Immature natural killer cell (primary cell): Measurements from ENCODE around the gene AADACL2. TPM values are rescaled to one million over a fixed set of nuclear protein-coding genes. Genes with fewer than 3 reads are reported as not detected.

Source experiments
- DNase-seq, 3 donors: peaks; one replicate each; pipeline ENCODE4 v3.0.0; 2022; ENCODE audit warnings: mixed read lengths in 1 of 3
- H3K27ac Mint-ChIP-seq, 6 donors: one replicate each; pipeline ENCODE4 v1.8.0; 2020; ENCODE audit warnings: mixed read lengths in 6 of 6, mild to moderate bottlenecking in 5 of 6, inconsistent platforms in 4 of 6, moderate library complexity in 3 of 6
- H3K27me3 Mint-ChIP-seq, 3 donors: one replicate each; pipeline ENCODE4 v1.8.0; 2020 to 2021; ENCODE audit warnings: low read depth in 3 of 3, mild to moderate bottlenecking in 3 of 3, mixed read lengths in 3 of 3, moderate library complexity in 3 of 3, inconsistent platforms in 1 of 3
- H3K36me3 Mint-ChIP-seq, 3 donors: one replicate each; pipeline ENCODE4 v1.8.0; 2020; ENCODE audit warnings: mixed read lengths in 3 of 3, inconsistent platforms in 2 of 3, mild to moderate bottlenecking in 2 of 3
- H3K4me1 Mint-ChIP-seq, 2 donors: one replicate each; pipeline ENCODE4 v1.8.0; 2020; ENCODE audit warnings: inconsistent platforms in 2 of 2, mild to moderate bottlenecking in 2 of 2, mixed read lengths in 2 of 2, moderate library complexity in 1 of 2
- H3K4me3 Mint-ChIP-seq, 5 donors: one replicate each; pipeline ENCODE4 v1.8.0; 2020; ENCODE audit warnings: mild to moderate bottlenecking in 5 of 5, mixed read lengths in 5 of 5, inconsistent platforms in 3 of 5, moderate library complexity in 3 of 5
- H3K9me3 Mint-ChIP-seq, 6 donors: one replicate each; pipeline ENCODE4 v1.8.0; 2020; ENCODE audit warnings: mild to moderate bottlenecking in 6 of 6, mixed read lengths in 6 of 6, inconsistent platforms in 4 of 6, moderate library complexity in 3 of 6
- polyA plus RNA-seq, 3 donors: library from polyadenylated mRNA; unstranded; fragments of 300-500 nt; fragmentation: Illumina TruSeq; gene quantifications; one replicate each; pipeline ENCODE4 v1.2.3, GENCODE V29; 2021

Gene AADACL2, protein sequence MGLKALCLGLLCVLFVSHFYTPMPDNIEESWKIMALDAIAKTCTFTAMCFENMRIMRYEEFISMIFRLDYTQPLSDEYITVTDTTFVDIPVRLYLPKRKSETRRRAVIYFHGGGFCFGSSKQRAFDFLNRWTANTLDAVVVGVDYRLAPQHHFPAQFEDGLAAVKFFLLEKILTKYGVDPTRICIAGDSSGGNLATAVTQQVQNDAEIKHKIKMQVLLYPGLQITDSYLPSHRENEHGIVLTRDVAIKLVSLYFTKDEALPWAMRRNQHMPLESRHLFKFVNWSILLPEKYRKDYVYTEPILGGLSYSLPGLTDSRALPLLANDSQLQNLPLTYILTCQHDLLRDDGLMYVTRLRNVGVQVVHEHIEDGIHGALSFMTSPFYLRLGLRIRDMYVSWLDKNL
- polyA plus RNA-seq = not detected

DNA sequence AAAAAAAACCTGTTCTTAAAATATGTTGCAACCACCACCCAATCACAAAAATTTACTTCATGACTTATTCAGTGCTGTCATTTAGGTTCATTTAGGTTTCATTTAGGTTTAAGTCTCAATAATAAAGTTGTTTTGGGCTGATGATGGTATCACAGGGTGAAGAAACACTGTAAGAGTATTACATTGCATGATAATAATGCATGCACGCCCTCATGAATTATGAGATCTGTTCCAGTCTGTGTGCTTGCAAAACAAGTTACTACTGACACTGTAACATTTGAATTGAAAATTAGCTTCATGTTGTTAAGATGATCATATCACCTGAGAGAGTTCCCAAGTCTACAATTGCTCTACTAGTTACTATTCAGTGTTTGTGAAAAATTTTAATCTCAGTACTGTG lies at the start of gene AADACL2:
TSS of gene AADACL2 (plus strand) at position 315 of the 400 bp plus-strand sequence. CDS start 109 bp downstream, outside the sequence.
- H3K4me3 Mint-ChIP-seq = no peak within 1 kb of the TSS
- H3K36me3 Mint-ChIP-seq = no peaks in the 10 kb centered on the region
- DNase-seq = no peak
- H3K9me3 Mint-ChIP-seq = peaks cover 0 to 2% (median under 1%) of the 10 kb centered on the region in 6 donors
- H3K27ac Mint-ChIP-seq = no peak within 1 kb of the TSS
- peaks cover 0 to 9% (median 2%) of the 10 kb centered on the region in 3 donors for H3K27me3 Mint-ChIP-seq
- H3K4me1 Mint-ChIP-seq = no peaks in the 10 kb centered on the region

DNA sequence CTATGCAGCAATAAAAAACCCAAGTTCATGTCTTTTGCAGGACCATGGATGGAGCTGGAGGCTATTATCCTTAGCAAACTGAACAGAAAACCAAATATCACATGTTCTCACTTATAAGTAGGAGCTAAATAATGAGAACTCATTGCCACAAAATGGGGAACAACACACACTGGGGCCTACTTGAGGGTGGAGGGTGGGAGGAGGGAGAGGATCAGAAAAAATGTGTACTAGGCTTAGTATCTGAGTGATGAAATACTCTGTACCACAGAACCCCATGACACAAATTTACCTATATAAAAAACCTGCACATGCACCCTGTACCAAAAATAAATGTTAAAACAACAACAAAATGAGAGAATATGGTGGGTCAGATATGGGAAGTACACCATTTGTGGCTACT lies 49.6 kb upstream of the AADACL2 start:
- H3K27me3 Mint-ChIP-seq = peaks cover 0 to 9% (median 0%) of the 10 kb centered on the region in 3 donors
- no peaks in the 10 kb centered on the region for H3K36me3 Mint-ChIP-seq
- no peaks in the 10 kb centered on the region for H3K4me1 Mint-ChIP-seq
- no peak overlapping the region for H3K27ac Mint-ChIP-seq
- no peak for DNase-seq
- H3K9me3 Mint-ChIP-seq = peaks cover 0 to 7% (median 0%) of the 10 kb centered on the region in 6 donors
- H3K4me3 Mint-ChIP-seq = no peak overlapping the region

DNA sequence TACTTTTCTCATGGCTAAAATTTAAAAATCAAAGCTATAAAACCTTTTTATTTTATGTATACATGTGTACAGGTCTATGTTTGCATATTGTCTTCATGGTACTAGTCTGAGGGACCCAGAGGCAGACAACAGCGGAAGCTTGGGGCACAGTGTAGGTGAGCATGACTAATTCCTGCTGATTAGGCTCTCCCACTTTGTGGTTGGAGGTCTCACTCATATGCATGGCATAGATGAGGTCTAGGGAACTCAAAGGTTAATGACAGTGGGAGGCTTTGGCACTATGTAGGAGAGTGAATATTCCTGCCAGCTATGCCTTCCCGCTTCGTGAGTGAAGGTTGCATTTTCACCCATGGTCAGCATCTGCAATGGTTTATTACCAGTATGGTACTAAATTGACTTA lies 47.5 kb upstream of the AADACL2 start:
- no peak for DNase-seq
- H3K4me3 Mint-ChIP-seq = no peak overlapping the region
- H3K4me1 Mint-ChIP-seq = no peaks in the 10 kb centered on the region
- H3K9me3 Mint-ChIP-seq = peaks cover 0 to 7% (median 0%) of the 10 kb centered on the region in 6 donors
- H3K36me3 Mint-ChIP-seq = no peaks in the 10 kb centered on the region
- H3K27me3 Mint-ChIP-seq = peaks cover 0 to 9% (median 0%) of the 10 kb centered on the region in 3 donors
- no peak overlapping the region for H3K27ac Mint-ChIP-seq

DNA sequence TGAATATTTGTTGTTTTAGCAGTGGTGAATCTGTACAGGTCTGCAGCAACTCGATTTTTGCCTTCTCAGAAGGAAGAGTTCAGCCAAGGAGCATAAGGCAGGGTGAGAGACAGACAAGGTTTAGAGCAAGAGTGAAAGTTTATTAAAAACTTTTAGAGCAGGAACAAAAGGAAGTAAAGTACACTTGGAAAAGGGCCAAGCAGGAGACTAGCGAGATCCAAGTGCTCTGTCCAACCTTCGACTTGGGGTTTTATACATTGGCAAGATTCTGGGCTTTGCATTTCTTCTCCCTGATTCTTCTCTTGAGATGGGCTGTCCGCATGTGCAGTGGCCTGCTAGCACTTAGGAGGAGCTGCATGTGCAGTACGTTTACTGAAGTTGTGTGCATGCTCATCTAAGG lies 46.7 kb upstream of the AADACL2 start:
- H3K27ac Mint-ChIP-seq = no peak overlapping the region
- H3K9me3 Mint-ChIP-seq = peaks cover 0 to 7% (median 0%) of the 10 kb centered on the region in 6 donors
- H3K4me1 Mint-ChIP-seq = no peaks in the 10 kb centered on the region
- H3K36me3 Mint-ChIP-seq = no peaks in the 10 kb centered on the region
- H3K4me3 Mint-ChIP-seq = no peak overlapping the region
- no peak for DNase-seq
- H3K27me3 Mint-ChIP-seq = peaks cover 0 to 4% (median 0%) of the 10 kb centered on the region in 3 donors

DNA sequence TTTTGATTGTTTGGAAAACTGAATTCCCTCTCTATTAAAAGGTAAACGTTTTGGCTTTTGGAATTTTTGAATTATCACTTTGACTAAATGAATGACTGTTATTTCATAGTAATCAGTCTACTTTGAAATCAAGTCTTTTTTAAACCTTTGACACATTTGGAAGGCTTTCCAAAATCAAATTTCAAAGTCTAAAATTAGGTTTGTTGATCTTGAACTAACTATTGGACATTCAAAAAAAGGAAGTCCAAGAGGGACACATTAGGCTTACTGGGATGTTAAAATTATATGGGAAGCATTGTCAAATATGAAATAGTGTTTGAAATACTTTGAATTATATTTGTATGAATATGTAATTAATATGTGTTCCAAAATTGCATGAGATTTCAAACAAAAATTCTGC lies 45.2 kb upstream of the AADACL2 start:
- peaks cover 0 to 4% (median 0%) of the 10 kb centered on the region in 3 donors for H3K27me3 Mint-ChIP-seq
- H3K36me3 Mint-ChIP-seq = no peaks in the 10 kb centered on the region
- no peak overlapping the region for H3K27ac Mint-ChIP-seq
- H3K4me3 Mint-ChIP-seq = no peak overlapping the region
- no peaks in the 10 kb centered on the region for H3K4me1 Mint-ChIP-seq
- no peak for DNase-seq
- H3K9me3 Mint-ChIP-seq = peaks cover 0 to 7% (median 0%) of the 10 kb centered on the region in 6 donors

DNA sequence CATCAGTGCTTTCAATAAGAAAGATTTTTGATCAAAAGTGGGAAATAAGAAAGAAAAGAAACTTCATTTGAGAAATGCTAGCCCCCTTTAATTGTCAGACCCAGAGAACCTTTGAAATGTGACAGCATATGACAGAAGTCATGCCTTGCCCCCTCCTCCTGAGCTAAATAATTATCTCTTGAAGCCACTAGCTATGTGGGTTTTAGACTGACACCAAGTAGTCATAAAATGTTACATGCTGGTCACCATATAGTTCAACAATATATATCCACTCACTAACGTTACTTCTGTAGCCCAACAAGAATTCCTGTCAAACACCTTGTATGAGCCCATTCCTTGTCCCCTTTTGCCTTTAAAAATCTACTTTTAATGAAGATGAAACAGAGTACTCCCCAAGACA lies 43.1 kb upstream of the AADACL2 start:
- Mint-ChIP-seq H3K27ac (no peak overlapping the region), H3K36me3 (no peaks in the 10 kb centered on the region)

DNA sequence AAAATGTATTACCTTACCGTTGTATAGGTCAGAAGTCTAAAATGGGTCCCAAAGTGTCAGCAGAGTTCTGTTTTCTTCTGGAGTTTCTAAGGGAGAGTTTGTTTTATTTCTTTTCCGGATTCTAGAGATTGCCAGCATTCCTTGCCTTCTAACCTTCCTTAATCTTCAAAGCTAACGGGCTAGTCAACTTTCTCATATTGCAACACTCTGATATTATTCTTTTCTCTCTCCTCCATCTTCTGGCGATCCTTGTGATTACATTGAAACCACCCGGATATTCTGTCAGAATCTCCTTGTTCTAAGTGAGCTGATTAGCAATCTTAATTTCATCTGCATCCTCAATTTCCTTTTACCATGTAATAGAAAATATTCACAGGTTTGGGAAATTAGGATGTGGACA lies 36.2 kb upstream of the AADACL2 start:
- H3K27ac Mint-ChIP-seq = no peak overlapping the region
- H3K36me3 Mint-ChIP-seq = no peaks in the 10 kb centered on the region
- no peak overlapping the region for H3K4me3 Mint-ChIP-seq
- DNase-seq = no peak
- no peaks in the 10 kb centered on the region for H3K9me3 Mint-ChIP-seq
- no peaks in the 10 kb centered on the region for H3K4me1 Mint-ChIP-seq
- H3K27me3 Mint-ChIP-seq = peaks cover 0 to 4% (median 0%) of the 10 kb centered on the region in 3 donors

More for the DNA sequence above, 43.1 kb upstream of the AADACL2 start:
- Mint-ChIP-seq H3K27me3 (peaks cover 0 to 3% (median 0%) of the 10 kb centered on the region in 3 donors), H3K9me3 (no peaks in the 10 kb centered on the region), H3K4me1 (no peaks in the 10 kb centered on the region), H3K4me3 (no peak overlapping the region)
- no peak for DNase-seq

DNA sequence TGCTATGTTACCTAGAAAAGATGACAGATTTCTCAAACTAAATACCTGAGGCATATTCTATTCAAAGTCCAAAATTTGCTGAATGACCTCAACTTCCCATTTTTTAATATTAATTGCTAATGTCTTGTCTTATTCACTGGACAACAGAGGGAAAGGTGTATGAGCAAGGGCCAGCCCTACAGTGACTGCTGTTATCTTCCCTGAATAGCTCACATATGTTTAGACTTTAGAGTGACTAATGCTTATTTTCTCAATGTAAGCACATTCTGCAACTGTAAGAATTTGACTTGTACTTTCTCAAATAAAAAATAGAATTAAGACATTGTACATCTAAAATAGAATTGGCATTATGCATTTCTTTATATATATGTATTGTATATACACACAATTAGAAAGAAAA lies 26.5 kb upstream of the AADACL2 start:
- Mint-ChIP-seq H3K27me3 (peaks cover 0 to 5% (median 0%) of the 10 kb centered on the region in 3 donors), H3K4me1 (no peaks in the 10 kb centered on the region), H3K4me3 (no peak overlapping the region), H3K9me3 (peaks cover 0 to 5% (median under 1%) of the 10 kb centered on the region in 6 donors), H3K36me3 (no peaks in the 10 kb centered on the region), H3K27ac (no peak overlapping the region)
- no peak for DNase-seq

DNA sequence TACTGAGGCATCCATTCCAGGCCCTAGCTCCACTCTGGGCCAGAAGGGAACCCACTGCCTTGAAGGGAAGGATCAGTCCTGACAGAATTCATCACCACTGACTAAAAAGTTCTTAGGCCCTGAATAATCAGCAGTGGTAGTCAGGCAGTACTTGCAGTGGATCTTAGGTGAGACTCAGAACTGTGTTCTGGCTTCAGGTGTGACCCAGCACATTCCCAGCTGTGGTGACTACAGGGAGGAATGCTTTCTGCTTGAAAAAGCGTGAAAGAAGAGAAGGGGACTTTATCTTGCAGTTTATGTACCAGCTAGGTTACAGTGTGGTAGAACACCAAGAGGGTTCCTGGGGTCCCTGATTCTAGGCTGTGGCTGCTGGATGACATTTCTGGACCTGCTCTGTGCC lies 24.9 kb upstream of the AADACL2 start:
- Mint-ChIP-seq H3K27ac (no peak overlapping the region), H3K4me1 (no peaks in the 10 kb centered on the region), H3K36me3 (no peaks in the 10 kb centered on the region), H3K4me3 (no peak overlapping the region), H3K9me3 (peaks cover 2 to 16% (median 7%) of the 10 kb centered on the region in 6 donors), H3K27me3 (peaks cover 0 to 3% (median 2%) of the 10 kb centered on the region in 3 donors)
- DNase-seq = no peak

DNA sequence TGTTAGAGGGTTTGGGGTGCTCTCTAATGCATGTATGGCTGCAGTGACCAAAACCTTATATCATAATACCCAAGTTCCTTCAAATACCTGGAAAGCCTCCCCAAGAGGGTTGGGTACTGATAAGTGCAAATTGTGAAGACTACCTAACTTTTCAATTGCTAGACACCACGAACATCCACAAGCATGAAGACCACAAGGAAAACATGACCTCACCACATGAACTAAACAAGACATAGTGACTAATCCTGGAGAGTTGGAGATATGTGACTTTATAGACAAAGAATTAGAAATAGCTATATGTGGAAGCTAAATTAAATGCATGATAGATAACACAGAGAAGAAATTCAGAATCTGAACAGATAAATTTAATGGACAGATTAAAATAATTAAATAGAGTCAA lies 23.9 kb upstream of the AADACL2 start:
- Mint-ChIP-seq H3K4me3 (no peak overlapping the region), H3K36me3 (no peaks in the 10 kb centered on the region), H3K4me1 (no peaks in the 10 kb centered on the region), H3K27ac (no peak overlapping the region), H3K27me3 (peaks cover 0 to 4% (median 2%) of the 10 kb centered on the region in 3 donors), H3K9me3 (peaks cover 0 to 18% (median 8%) of the 10 kb centered on the region in 6 donors)
- no peak for DNase-seq

DNA sequence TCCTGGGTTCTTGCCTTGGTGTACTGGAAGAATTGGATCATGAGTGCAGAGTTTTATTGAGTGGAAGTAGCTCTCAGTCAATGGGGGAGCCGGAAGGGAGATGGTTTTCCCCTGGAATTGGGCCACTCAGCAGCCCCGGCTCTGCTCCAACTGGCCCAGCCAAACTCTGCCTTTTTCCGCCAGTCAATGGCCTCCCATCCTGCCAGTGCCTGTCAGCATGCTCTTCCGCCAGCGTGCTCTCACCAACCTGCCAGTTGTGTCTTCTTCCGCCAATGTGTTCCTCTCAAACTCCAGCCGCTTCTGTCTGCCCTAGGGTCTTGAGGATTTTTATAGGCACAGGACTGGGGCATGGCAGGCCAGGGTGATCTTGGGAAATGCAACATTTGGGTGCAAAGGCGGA lies 12.4 kb upstream of the AADACL2 start:
- H3K36me3 Mint-ChIP-seq = no peaks in the 10 kb centered on the region
- H3K27me3 Mint-ChIP-seq = peaks cover 0 to 12% (median 2%) of the 10 kb centered on the region in 3 donors
- no peak overlapping the region for H3K27ac Mint-ChIP-seq
- DNase-seq = no peak
- peaks cover 0 to 5% (median under 1%) of the 10 kb centered on the region in 6 donors for H3K9me3 Mint-ChIP-seq
- H3K4me3 Mint-ChIP-seq = no peak overlapping the region
- no peaks in the 10 kb centered on the region for H3K4me1 Mint-ChIP-seq

DNA sequence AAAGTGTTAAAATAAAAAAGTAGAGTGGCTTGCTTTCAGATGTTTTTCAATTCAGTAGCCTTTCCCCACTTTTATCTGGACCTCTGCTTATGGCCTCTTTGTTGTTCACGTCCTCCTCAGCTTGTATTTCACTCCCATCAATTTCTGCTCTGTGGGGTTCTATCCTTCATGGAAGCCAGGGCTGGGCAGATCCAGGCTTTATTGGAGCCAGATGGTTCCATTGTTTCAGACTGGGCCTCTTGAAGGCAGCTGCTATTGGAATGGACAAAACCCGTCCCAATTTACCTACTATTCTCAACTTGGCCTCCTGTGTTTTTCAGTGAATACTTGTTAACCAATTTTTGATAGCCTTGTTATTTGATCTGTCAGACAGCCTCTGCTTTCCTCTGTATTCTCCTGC lies 10.9 kb upstream of the AADACL2 start:
- H3K27ac Mint-ChIP-seq = no peak overlapping the region
- H3K27me3 Mint-ChIP-seq = peaks cover 0 to 4% (median 0%) of the 10 kb centered on the region in 3 donors
- DNase-seq = no peak
- peaks cover 0 to 3% (median under 1%) of the 10 kb centered on the region in 6 donors for H3K9me3 Mint-ChIP-seq
- H3K4me3 Mint-ChIP-seq = no peak overlapping the region
- no peaks in the 10 kb centered on the region for H3K4me1 Mint-ChIP-seq
- no peaks in the 10 kb centered on the region for H3K36me3 Mint-ChIP-seq

DNA sequence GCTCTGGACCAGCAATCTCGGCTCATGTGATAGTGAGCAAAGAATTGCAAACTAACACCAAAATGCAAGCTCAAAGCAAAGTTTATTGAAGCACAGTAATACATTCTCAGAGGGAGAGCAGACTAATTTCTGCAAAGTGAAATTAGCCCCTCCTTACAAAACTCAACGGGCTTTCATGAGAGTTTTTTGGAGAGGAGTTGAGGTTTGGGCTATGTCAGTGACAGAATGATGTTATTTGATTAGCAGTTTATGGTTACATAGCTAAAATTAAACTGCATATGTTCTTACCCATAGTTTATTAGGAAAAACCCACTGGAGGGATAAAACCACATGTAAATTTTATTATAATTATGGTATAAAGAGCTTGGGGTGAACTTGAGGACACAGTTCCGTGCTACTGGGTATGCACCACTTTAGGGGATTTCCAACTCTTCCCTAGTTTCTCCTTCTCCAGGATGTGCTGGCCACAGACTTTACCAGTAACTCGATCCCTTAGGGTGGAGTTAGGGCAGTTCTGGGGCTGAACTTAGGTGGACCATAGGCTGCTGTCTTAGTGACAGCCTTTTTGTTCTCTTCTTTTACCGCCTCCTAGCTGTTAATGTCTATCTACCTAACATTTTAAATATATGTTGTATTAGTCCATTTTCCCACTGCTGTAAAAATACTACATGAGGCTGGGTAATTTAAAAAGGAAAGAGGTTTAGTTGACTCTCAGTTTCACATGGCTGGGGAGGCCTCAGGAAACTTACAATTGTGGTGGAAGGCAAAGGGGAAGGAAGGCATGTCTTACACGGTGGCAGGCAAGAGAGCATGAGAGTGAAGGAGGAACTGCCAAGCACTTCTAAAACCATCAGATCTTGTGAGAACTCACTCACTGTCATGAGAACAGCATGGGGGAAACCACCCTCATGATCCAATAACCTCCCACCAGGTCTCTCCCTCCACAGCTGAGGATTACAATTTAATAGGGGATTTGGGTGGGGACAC lies 8.9 kb upstream of the AADACL2 start:
- no peak overlapping the region for H3K4me3 Mint-ChIP-seq
- no peaks in the 10 kb centered on the region for H3K4me1 Mint-ChIP-seq
- H3K9me3 Mint-ChIP-seq = peaks cover 0 to 3% (median under 1%) of the 10 kb centered on the region in 6 donors
- peaks cover 0 to 2% (median 0%) of the 10 kb centered on the region in 3 donors for H3K27me3 Mint-ChIP-seq
- DNase-seq = no peak
- H3K27ac Mint-ChIP-seq = no peak overlapping the region
- H3K36me3 Mint-ChIP-seq = no peaks in the 10 kb centered on the region

DNA sequence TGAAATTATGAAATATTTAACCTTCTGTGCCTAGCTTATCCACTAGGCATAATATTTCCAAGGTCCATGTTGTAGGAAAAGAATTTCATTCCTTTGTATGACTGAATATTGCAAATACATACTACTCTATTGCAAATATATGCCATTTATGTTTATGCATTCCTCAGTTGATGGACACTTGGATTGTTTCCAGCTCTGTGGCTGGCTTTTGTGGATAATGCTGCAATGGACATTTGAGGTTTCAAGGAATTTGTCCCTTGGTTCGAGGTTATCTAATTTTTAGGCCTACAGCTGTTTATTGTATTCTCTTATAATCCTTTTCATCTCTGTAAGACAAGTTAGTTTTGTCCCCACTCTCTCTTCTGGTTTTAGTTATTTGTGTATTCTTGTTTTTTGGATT lies 7.7 kb upstream of the AADACL2 start:
- no peak overlapping the region for H3K4me3 Mint-ChIP-seq

More for the DNA sequence above, 7.7 kb upstream of the AADACL2 start:
- Mint-ChIP-seq H3K36me3 (no peaks in the 10 kb centered on the region), H3K27me3 (peaks cover 0 to 4% (median 0%) of the 10 kb centered on the region in 3 donors), H3K4me1 (no peaks in the 10 kb centered on the region), H3K27ac (no peak overlapping the region), H3K9me3 (peaks cover 0 to 6% (median 1%) of the 10 kb centered on the region in 6 donors)
- DNase-seq = no peak
